GM19463 (cell line): ENCODE data around the gene LBHD2.
"Not testable (repeated sequence)": the region's sequence is repeated elsewhere in the genome, so short reads cannot be mapped to it uniquely, and the experiment has no call there.

Experiments used
- ATAC-seq: cut with Tn5 transposase; IDR thresholded peaks from one replicate; pipeline ENCODE4 v1.9.1; 2021; ENCODE audit warnings: mild to moderate bottlenecking, moderate library complexity; ENCODE audit not compliant: unreplicated experiment

LBHD2 gene

GRCh38 chr14:103102689-103103260, 18.8 kb downstream of the LBHD2 start:
- no peak for ATAC-seq

- ATAC-seq = no peak
Observed at GRCh38 chr14:103103461-103104388, 19.7 kb downstream of the LBHD2 start.

GRCh38 chr14:103104389-103104653, 20.3 kb downstream of the LBHD2 start:
- no peak for ATAC-seq

- peak; percentile 66 for ATAC-seq
Observed at GRCh38 chr14:103104654-103105452, 20.8 kb downstream of the LBHD2 start.

- ATAC-seq = no peak
Observed at GRCh38 chr14:103105580-103106150, 21.7 kb downstream of the LBHD2 start.

- no peak for ATAC-seq
Observed at GRCh38 chr14:103107455-103107854, 23.4 kb downstream of the LBHD2 start.

- no peak for ATAC-seq
Observed at GRCh38 chr14:103107941-103108748, 24.1 kb downstream of the LBHD2 start.

GRCh38 chr14:103108749-103109207, 24.8 kb downstream of the LBHD2 start:
- peak; percentile 47 for ATAC-seq

- ATAC-seq = no peak
Observed at GRCh38 chr14:103109535-103110441, 25.8 kb downstream of the LBHD2 start.

GRCh38 chr14:103110681-103111231, 26.7 kb downstream of the LBHD2 start:
- ATAC-seq = no peak

- no peak for ATAC-seq
Observed at GRCh38 chr14:103111232-103111868, 27.3 kb downstream of the LBHD2 start.

GRCh38 chr14:103112400-103113243, 28.6 kb downstream of the LBHD2 start:
- ATAC-seq = no peak

- ATAC-seq = no peak
Observed at GRCh38 chr14:103113303-103113702, 29.3 kb downstream of the LBHD2 start.

GRCh38 chr14:103113774-103114173, 29.8 kb downstream of the LBHD2 start:
- ATAC-seq = no peak

- not testable (repeated sequence) for ATAC-seq
Observed at GRCh38 chr14:103115086-103115679, 31.2 kb downstream of the LBHD2 start.

- no peak for ATAC-seq
Observed at GRCh38 chr14:103115845-103116572, 32.0 kb downstream of the LBHD2 start.

GRCh38 chr14:103116636-103117035, 32.6 kb downstream of the LBHD2 start:
- ATAC-seq = no peak
